ENCODE data around the gene ZNF407.

Gene ZNF407

DNA sequence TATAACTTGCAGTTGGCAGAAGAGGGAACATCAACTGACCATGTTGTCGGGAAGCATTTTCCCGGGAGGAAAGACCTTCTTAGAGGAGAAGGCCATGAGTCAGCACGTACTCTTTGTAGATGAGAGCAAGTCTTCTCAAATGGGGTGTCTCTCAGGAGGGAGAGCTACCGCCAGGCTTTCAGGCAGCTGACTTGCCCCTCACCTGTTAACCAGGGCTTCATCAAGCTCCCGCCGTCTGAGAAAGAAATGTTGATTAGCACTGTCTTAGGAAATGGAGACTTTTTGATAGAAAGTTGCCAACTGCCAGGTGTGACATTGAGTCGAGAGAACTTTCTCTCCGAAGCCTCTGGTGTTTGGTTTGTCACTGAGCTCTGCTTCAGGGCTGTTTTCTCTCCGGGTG, 196.1 kb downstream of the ZNF407 start:
- DNase-seq, result no peak

GRCh38 chr18:74795751-74796150, 198.1 kb downstream of the ZNF407 start:
- DNase-seq, result no peak

DNA sequence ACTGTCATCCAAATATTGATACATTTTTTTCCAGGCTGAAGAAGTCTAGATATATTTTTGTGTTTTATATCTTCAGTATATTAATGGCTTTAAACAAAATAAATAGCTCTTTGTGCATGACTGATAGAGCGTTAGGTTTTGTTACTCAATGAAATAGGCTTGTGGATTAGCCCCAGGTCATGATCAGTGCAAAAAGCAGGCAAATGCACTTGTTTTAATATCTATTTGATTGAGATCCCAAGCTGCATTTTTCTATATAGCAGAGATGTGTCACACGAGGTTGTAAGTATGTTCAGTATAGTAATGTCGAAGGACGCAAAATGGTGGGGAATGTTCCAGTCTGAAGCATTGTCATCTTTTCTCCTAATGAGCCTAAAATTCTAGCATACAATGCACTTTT, 198.5 kb downstream of the ZNF407 start:
- no peak for DNase-seq

DNA sequence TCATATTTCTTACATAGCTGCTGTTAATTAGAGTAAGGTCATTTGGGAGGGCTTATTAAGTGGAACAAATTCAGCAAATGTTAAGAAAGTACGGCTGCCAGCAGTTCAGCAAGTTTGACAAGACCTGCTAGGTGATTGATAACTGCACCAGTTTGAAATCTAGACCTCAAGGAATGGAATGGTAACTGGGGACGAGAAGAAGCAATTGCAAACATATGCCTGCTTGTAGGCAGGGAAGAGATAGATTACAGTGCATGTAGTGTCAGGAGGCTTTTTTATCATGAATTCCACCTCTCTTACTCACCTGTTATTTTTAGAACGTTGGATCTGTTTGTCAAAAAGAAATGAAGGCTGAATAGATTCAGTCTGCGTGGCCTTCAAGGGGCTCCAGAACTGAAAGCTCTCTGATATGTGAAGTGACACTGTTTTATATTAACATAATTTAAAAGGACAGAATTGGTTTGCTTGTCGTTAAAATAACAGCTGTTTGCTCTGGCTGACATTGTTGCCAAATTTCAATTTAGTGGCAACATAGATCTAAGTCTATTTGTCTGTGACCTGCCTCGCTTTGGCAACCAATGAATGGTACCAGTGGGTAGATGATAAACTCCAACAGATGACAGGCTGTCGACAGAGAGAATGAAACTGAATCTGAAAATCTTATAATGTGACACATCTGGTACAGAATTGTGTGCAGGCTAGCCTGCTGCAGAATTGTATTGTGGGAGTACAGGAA, 199.3 kb downstream of the ZNF407 start:
- no peak for DNase-seq

DNA sequence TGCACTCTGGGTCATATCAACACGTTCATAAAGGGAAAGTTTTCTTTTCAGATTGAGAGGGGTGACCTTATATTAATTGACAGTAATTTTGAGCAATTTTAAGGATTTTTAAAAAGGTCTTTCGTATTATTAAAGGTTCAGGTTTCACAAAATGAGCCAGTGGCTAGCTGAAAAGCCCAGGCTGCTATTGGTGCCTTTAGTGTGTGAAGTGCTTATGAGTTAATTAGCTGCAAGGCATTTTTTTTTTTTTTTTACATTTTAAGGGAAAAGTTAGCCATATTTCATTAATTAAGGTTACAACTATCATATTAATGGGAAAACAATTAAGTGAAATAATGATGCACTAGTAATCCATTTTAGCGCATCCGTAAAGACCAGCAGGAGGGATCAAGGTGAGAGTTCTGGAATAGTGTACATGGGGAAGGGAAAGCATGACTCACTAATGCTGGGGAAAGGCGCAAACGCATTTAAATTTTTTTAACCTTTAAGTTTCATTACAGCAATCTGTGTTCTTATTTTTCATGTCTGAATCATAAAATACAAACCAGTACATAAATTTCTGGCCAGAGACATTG, 200.0 kb downstream of the ZNF407 start:
- DNase-seq, result no peak

DNA sequence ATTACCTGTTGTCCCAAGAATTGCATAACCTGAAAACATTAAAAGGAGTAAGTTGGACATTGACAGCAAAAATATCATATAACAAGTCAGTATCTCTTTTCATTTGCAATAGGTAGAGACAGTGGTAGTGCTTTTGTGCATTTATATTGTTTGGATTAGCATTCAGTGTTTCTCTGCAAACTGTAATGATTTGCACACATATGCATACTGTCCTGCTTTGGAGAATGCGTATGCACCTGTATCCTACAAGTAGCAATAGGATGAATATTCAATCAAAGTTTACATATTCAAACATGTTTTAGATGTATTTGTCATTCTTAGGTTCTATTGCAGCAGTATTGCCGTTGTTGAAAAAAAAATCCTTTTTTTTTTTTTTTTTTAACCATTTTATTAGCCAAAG, 201.9 kb downstream of the ZNF407 start:
- DNase-seq, result no peak

DNA sequence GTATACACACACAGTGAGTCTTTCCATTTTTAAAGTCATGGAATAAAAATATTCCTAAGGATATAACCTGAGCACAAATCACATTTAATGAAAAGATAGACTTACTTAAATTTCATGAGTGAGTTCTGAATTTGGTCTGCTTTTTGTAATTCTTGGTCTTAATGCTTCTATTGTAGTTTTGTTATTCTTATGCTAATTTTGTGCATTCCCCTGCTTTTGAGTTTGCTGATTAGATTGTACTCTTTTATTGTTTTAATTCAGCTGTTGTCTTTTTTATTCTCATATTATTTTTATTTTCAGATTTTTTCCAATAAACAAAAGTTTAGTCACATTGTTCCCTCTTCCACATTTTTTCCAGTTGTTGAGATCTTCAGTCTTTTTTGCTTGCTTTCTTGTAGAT, 202.4 kb downstream of the ZNF407 start:
- no peak for DNase-seq

- no peak for DNase-seq
Measured at GRCh38 chr18:74803117-74803516, 205.4 kb downstream of the ZNF407 start.

DNA sequence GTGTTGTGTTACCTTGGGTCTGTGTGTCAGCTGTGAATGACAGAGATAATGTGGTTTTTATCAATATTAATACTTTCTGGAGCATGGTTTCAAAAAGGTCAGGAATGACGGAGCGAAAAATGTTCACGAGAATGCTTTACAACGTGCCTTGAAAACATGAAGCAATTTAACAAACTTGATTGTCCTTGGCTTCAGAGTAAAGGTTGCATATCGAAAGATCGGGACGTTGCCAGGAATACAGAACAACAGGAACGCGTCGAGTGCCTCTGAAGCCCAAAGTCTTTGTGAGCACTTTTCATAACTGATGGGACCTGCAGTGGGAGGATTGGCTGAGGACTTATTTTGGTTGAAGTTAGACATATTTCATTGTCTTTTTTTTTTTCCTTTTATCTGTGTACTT, 206.1 kb downstream of the ZNF407 start:
- no peak for DNase-seq

- no peak for DNase-seq
Measured at GRCh38 chr18:74804677-74805076, 207.0 kb downstream of the ZNF407 start.

GRCh38 chr18:74806073-74806472, 208.4 kb downstream of the ZNF407 start:
- no peak for DNase-seq

GRCh38 chr18:74806700-74807416, 209.2 kb downstream of the ZNF407 start:
- no peak for DNase-seq

DNA sequence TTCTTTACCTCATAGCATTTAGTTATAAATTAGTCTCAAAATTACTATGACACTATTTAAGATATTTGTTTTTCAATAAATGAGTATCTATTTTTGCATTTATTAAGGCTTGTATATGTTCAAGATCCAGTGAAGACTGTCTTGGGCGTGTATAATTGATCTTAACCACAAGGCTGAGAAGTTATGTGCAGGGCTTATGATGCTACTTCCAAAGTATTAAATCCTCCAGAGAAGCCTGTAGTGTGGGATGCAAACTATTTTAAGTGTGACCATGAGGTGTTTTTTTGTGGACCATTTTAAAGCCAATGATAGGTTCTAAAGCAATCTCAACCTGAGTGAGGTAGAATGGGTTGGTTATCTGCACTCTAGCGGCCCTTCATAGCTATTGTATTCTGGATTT, 219.9 kb downstream of the ZNF407 start:
- no peak for DNase-seq

- DNase-seq, result no peak
Measured at GRCh38 chr18:74818516-74819175, 221.0 kb downstream of the ZNF407 start.

GRCh38 chr18:74819433-74820059, 221.9 kb downstream of the ZNF407 start:
- no peak for DNase-seq

DNA sequence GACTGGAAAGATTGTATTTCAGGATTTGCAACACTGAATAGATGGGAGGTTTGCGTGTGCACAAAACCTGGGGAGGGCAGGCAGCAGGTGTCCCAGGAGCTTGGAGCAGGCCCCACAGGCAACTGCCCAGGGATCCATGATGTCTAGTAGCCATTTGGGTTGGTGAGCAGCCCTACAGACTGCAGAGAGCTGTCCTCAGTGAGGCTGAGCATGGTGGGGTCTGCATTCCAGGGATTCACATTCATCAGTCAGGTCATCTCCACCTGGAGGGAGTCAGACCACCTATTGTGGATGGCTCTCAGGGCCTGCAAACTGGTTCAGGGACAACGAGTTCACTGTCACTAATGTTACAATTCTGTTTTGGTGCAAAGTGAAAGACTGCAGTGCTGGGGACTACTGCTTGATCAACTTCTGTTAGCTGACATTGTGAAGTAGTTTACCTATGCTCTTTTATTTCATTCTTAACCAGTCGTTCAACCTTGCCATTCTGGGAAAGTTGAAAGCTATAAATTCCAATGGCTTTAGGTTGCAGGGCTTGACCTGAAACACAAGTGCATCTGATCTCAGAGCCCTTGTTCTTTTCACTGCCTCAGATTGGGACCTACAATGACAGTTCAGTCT, 222.6 kb downstream of the ZNF407 start:
- no peak for DNase-seq

DNA sequence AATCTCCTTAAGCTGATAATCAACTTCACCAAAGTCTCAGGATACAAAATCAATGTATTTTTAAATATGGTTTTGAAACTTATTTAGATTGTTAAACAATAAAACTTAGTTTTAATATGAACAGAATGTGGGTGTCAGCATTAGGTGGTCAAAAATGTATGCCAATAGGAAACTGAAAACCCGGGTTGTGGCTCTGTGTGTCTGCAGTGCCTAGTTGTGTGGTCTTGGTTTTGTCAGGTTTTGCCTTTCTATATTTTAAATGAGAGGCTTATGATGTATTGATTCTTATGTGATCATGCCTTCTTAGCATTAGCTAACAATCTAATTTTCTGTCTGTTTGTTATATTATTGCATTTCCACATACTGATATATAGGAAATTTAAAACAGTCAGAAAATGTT, 227.8 kb downstream of the ZNF407 start:
- no peak for DNase-seq

GRCh38 chr18:74826572-74826971, 228.9 kb downstream of the ZNF407 start:
- no peak for DNase-seq

GRCh38 chr18:74828200-74828599, 230.5 kb downstream of the ZNF407 start:
- no peak for DNase-seq

- no peak for DNase-seq
Measured at GRCh38 chr18:74831571-74832250, 234.0 kb downstream of the ZNF407 start.

GRCh38 chr18:74832381-74832780, 234.7 kb downstream of the ZNF407 start:
- no peak for DNase-seq

- no peak for DNase-seq
Measured at GRCh38 chr18:74832999-74833398, 235.3 kb downstream of the ZNF407 start.
